ENCODE data around the gene PWWP2B. TPM values are rescaled to one million over a fixed set of nuclear protein-coding genes. Genes with fewer than 3 reads are reported as not detected.

PWWP2B gene
- polyA plus RNA-seq, 2 of the 4 experiments (the other 2 are of a cell fraction): 2.8 to 7.3 TPM

DNA sequence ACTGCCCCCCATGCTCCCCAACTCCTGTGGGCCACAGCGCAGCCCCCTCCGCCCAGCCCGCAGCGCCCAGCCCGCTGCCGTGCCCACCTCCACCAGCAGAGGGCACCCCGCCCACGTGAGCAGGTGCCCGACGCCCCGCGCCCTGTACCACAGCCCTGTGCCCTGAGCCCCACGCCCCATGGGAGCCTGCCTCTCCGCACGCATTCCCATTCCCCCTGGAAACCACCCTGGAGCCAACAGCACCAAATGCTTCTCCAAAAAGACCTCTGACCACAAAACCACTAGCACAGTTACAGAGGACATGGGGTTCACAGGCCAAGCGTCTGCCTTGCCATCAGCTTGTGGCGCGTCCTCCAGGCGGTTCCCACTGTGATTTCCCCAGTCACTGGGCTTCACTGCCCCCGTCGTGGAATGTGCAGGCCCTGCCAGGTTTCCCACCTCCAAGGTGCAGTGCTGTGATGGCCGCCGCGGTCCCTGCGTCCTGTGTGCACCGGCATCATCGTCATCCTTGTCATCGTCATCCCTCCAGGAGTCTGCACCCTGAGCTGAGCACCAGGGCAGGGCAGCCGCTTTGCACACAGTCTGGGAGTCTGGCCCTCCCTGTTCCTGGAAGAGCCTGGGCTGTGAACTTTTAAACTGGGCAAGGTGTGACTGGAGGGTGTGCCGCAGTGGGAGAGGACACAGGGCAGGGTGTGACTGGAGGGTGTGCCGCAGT, 61.7 kb downstream of the PWWP2B start:
- FAIRE-seq (no peak), DNase-seq (ENCODE audit: low read depth in 1 of 2, low spot score in 1 of 2) (peak in 1 of 2 experiments; percentile 61), ATAC-seq (peak; percentile 63 to 88)
- H3K4me2 ChIP-seq: peak overlapping the region; percentile 75
- TF ChIP-seq, protein P1, sequence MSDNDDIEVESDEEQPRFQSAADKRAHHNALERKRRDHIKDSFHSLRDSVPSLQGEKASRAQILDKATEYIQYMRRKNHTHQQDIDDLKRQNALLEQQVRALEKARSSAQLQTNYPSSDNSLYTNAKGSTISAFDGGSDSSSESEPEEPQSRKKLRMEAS (IDR thresholded peaks at IDR 0.05): peak; percentile 54
- peak; percentile 99 for TF ChIP-seq SMC3 (IDR thresholded peaks at IDR 0.05)
- peak; percentile 93 to 98 for TF ChIP-seq RAD21 (conservative IDR thresholded peaks at IDR 0.05 in 1 of 2, IDR thresholded peaks at IDR 0.05 in 1 of 2)
- TF ChIP-seq, protein P2, sequence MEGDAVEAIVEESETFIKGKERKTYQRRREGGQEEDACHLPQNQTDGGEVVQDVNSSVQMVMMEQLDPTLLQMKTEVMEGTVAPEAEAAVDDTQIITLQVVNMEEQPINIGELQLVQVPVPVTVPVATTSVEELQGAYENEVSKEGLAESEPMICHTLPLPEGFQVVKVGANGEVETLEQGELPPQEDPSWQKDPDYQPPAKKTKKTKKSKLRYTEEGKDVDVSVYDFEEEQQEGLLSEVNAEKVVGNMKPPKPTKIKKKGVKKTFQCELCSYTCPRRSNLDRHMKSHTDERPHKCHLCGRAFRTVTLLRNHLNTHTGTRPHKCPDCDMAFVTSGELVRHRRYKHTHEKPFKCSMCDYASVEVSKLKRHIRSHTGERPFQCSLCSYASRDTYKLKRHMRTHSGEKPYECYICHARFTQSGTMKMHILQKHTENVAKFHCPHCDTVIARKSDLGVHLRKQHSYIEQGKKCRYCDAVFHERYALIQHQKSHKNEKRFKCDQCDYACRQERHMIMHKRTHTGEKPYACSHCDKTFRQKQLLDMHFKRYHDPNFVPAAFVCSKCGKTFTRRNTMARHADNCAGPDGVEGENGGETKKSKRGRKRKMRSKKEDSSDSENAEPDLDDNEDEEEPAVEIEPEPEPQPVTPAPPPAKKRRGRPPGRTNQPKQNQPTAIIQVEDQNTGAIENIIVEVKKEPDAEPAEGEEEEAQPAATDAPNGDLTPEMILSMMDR (IDR thresholded peaks at IDR 0.05): peak; percentile 90
- no peak for TF ChIP-seq TP53 (CRISPR knock-in tag; IDR thresholded peaks at IDR 0.05)
- TF ChIP-seq RARB (CRISPR knock-in tag; IDR thresholded peaks at IDR 0.05): no peak
- H3K9me3 ChIP-seq: no peaks in the 10 kb centered on the region
- ChIA-PET CTCF (interaction anchor here (0.6 to 11.5 kb wide), 52 partner anchors 9 to 249 kb away, joined by 3 to 134 read pairs (median 4); partner anchors contain the start of gene INPP5A), POLR2A (no interaction called here)
- 73% methylated on average over 17 of the region's 31 CpGs for WGBS (ENCODE audit: missing lambda C conversion rate)
- no peak overlapping the region for H3K27ac ChIP-seq
- no peak overlapping the region; the same call in 2 of the 3 replicates for H3K4me3 ChIP-seq
- H3K4me1 ChIP-seq: peaks cover 22% of the 10 kb centered on the region

DNA sequence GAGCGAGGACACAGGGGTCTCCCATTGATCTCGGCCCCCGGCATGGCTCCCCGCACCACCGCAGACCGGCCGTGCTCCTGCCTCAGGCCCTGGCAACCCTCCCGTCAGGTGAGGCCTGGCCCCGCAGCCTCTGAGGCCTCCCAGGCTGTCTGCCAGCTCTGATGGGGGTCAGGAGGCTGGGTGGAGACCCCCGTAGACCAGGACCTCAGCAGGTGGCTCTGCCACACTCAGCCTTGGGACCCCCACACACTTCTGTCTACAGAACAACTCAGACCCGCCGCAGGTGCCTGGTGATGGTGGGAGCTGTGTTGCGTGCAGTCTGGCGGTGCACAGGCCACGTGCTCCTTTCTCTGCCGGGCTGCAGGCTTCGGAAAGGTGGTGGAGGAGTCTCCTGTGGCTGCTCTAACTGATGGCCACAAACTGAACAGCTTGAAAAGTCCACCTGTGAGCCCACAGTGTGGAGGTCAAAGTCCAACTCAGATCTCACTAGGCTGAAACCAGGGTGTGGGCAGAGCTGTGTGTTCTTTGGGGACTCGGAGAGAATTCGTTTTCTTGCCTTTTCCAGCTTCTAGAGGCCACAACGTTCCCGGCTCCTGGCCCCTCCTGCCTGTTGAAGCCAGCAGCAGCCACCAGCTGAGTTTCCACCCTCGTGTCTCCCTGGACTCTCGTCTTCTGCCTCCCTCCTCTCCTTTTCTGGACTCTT, 62.5 kb downstream of the PWWP2B start:
- ChIA-PET CTCF (interaction anchor here (0.6 to 11.5 kb wide), 47 partner anchors 8 to 248 kb away, joined by 3 to 134 read pairs (median 4); partner anchors contain the start of gene INPP5A), POLR2A (interaction anchor here (0.6 kb wide), 1 partner anchor 57 kb away, joined by 4 read pairs; no protein-coding TSS in a partner anchor)
- TF ChIP-seq NPAS2 (CRISPR knock-in tag; IDR thresholded peaks at IDR 0.05; ENCODE audit: borderline replicate concordance): no peak
- TF ChIP-seq, protein P2 (IDR thresholded peaks at IDR 0.05): no peak
- TF ChIP-seq PHF8 (IDR thresholded peaks at IDR 0.05; ENCODE audit: borderline replicate concordance, low read depth): no peak
- TF ChIP-seq, protein P3, sequence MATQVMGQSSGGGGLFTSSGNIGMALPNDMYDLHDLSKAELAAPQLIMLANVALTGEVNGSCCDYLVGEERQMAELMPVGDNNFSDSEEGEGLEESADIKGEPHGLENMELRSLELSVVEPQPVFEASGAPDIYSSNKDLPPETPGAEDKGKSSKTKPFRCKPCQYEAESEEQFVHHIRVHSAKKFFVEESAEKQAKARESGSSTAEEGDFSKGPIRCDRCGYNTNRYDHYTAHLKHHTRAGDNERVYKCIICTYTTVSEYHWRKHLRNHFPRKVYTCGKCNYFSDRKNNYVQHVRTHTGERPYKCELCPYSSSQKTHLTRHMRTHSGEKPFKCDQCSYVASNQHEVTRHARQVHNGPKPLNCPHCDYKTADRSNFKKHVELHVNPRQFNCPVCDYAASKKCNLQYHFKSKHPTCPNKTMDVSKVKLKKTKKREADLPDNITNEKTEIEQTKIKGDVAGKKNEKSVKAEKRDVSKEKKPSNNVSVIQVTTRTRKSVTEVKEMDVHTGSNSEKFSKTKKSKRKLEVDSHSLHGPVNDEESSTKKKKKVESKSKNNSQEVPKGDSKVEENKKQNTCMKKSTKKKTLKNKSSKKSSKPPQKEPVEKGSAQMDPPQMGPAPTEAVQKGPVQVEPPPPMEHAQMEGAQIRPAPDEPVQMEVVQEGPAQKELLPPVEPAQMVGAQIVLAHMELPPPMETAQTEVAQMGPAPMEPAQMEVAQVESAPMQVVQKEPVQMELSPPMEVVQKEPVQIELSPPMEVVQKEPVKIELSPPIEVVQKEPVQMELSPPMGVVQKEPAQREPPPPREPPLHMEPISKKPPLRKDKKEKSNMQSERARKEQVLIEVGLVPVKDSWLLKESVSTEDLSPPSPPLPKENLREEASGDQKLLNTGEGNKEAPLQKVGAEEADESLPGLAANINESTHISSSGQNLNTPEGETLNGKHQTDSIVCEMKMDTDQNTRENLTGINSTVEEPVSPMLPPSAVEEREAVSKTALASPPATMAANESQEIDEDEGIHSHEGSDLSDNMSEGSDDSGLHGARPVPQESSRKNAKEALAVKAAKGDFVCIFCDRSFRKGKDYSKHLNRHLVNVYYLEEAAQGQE (IDR thresholded peaks at IDR 0.05): no peak
- no peak for TF ChIP-seq POLR2A (IDR thresholded peaks at IDR 0.05; ENCODE audit: low read length)
- TF ChIP-seq, protein P4, sequence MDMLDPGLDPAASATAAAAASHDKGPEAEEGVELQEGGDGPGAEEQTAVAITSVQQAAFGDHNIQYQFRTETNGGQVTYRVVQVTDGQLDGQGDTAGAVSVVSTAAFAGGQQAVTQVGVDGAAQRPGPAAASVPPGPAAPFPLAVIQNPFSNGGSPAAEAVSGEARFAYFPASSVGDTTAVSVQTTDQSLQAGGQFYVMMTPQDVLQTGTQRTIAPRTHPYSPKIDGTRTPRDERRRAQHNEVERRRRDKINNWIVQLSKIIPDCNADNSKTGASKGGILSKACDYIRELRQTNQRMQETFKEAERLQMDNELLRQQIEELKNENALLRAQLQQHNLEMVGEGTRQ (IDR thresholded peaks at IDR 0.05): no peak
- TF ChIP-seq HOXA7 (CRISPR knock-in tag; IDR thresholded peaks at IDR 0.05): no peak
- no peak for TF ChIP-seq ESRRA (IDR thresholded peaks at IDR 0.05; ENCODE audit: borderline replicate concordance, low read length)
- TF ChIP-seq HOXB13 (CRISPR knock-in tag; IDR thresholded peaks at IDR 0.05; ENCODE audit: low read depth): no peak
- no peak for TF ChIP-seq ZNF302 (CRISPR knock-in tag; IDR thresholded peaks at IDR 0.05)
- no peak for TF ChIP-seq FOSL2 (IDR thresholded peaks at IDR 0.05)
- TF ChIP-seq FOSL2 (CRISPR knock-in tag; IDR thresholded peaks at IDR 0.05): no peak
- TF ChIP-seq RNF2 (IDR thresholded peaks at IDR 0.05; ENCODE audit: borderline replicate concordance, low read depth): no peak
- no peak for TF ChIP-seq KDM1A (IDR thresholded peaks at IDR 0.05; ENCODE audit: low read depth)
- ATAC-seq (no peak), FAIRE-seq (no peak), DNase-seq (ENCODE audit: low read depth in 1 of 2, low spot score in 1 of 2) (no peak)
- Histone ChIP-seq H3K4me3 (no peak overlapping the region), H3K4me2 (no peak overlapping the region), H3K9me3 (no peaks in the 10 kb centered on the region), H3K4me1 (peaks cover 22% of the 10 kb centered on the region), H3K27ac (no peak overlapping the region)
- 65% methylated on average over 20 of the region's 23 CpGs for WGBS (ENCODE audit: missing lambda C conversion rate)
